ENCODE results near the gene RNF212.

- TF ChIP-seq CTCF (conservative IDR thresholded peaks at IDR 0.05; ENCODE audit: low read length) (no peak), EZH2phosphoT487 (IDR thresholded peaks at IDR 0.05; ENCODE audit: borderline replicate concordance) (no peak)
These were observed 70.2 kb downstream of the RNF212 start for GRCh38 chr4:1043162-1043561.
